ENCODE data around the gene ARHGEF9.

DNA sequence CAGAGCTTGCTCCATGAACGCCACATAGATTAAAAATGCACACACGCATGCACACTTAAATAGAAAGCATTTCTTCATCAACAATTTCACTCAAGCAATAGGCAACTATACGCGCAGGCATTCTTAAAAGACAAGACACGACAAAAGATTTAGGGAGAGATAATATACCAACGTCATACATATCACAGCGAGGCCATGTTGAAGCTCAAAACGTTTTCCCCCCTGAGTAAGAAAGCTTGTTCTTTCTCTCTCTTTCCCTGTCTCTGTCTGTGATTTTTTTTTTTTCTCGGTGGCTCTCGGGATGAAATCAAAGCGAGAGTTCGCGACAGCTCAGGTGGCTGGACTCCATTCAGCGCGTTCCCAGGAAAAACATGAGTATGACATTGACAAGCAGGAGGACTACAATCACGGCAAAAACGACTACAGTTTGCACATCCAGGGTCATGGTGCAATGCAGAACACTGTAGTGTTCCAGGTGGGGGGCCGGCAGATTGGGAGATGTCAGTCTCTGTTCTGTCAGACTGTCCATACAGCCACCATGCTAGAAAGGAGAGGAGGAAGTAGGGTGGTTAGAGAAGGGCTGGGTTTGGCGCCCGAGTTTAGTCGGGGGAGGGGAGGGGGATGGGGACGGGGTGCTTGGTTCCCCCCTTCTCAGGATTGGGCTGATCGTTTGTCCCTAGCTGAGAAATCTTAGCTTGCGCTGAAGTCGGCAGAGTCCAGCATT, 30.7 kb downstream of the ARHGEF9 start:
- no peak for TF ChIP-seq CTCF (IDR thresholded peaks at IDR 0.05)
- no peak for TF ChIP-seq POLR2A (IDR thresholded peaks at IDR 0.05)
